Trophoblast cell (in vitro differentiated cells and primary cell): Measurements from ENCODE around the gene SERP2.

Experiments
- DNase-seq, 2 donors: peaks; one replicate each; pipeline ENCODE4 v3.0.0-alpha.2; 2016
- H2AFZ ChIP-seq: 2 replicates; pipeline ENCODE4 v1.6.1; 2013; ENCODE audit warnings: low read length, moderate library complexity, mild to moderate bottlenecking; ENCODE audit not compliant: insufficient read depth, poor library complexity
- H2AK5ac ChIP-seq: 2 replicates; pipeline ENCODE4 v1.6.1; 2013; ENCODE audit warnings: mild to moderate bottlenecking, low read length
- H2BK120ac ChIP-seq: 2 replicates; pipeline ENCODE4 v1.6.1; 2013; ENCODE audit warnings: low read length, mild to moderate bottlenecking, moderate library complexity; ENCODE audit not compliant: insufficient read depth, poor library complexity
- H2BK12ac ChIP-seq: 2 replicates; pipeline ENCODE4 v1.6.1; 2013; ENCODE audit warnings: mild to moderate bottlenecking, low read length, moderate library complexity
- H2BK5ac ChIP-seq: 2 replicates; pipeline ENCODE4 v1.6.1; 2013; ENCODE audit warnings: low read length, low read depth, moderate library complexity, mild to moderate bottlenecking; ENCODE audit not compliant: poor library complexity
- H3K14ac ChIP-seq: 2 replicates; pipeline ENCODE4 v1.6.1; 2013; ENCODE audit warnings: mild to moderate bottlenecking, low read length
- H3K18ac ChIP-seq: 2 replicates; pipeline ENCODE4 v1.6.1; 2013; ENCODE audit warnings: mild to moderate bottlenecking, low read length
- H3K23ac ChIP-seq: 2 replicates; pipeline ENCODE4 v1.6.1; 2013; ENCODE audit warnings: low read length
- H3K27ac ChIP-seq: 2 replicates; pipeline ENCODE4 v1.5.1; 2013; ENCODE audit warnings: low read depth, mild to moderate bottlenecking, inconsistent platforms, low read length, moderate library complexity
- H3K27me3 ChIP-seq: 2 replicates; pipeline ENCODE4 v1.6.1; 2013; ENCODE audit warnings: inconsistent platforms, mild to moderate bottlenecking, low read length, moderate library complexity; ENCODE audit not compliant: insufficient read depth
- H3K36me3 ChIP-seq, 2 experiments: 1 replicate in 1 of 2; 2 replicates in 1 of 2; pipeline ENCODE4 v1.6.1; 2013; ENCODE audit warnings: low read length in 2 of 2, mild to moderate bottlenecking in 2 of 2, moderate library complexity in 1 of 2; ENCODE audit not compliant: insufficient read depth in 2 of 2, control insufficient read depth in 1 of 2
- H3K4ac ChIP-seq: 2 replicates; pipeline ENCODE4 v1.6.1; 2013; ENCODE audit warnings: low read depth, mild to moderate bottlenecking, low read length, moderate library complexity
- H3K4me1 ChIP-seq, 2 experiments: 1 replicate in 1 of 2; 2 replicates in 1 of 2; pipeline ENCODE4 v1.6.1; 2013; ENCODE audit warnings: low read length in 2 of 2, mild to moderate bottlenecking in 2 of 2, moderate library complexity in 1 of 2; ENCODE audit not compliant: insufficient read depth in 2 of 2, control insufficient read depth in 1 of 2
- H3K4me2 ChIP-seq: 2 replicates; pipeline ENCODE4 v1.6.1; 2013; ENCODE audit warnings: inconsistent platforms, mild to moderate bottlenecking, low read length, moderate library complexity
- H3K4me3 ChIP-seq: 2 replicates; pipeline ENCODE4 v1.5.1; 2013; ENCODE audit warnings: mild to moderate bottlenecking, low read depth, low read length, inconsistent platforms
- H3K79me1 ChIP-seq: one replicate; pipeline ENCODE4 v1.6.1; 2013; ENCODE audit warnings: low read length
- H3K79me2 ChIP-seq: 2 replicates; pipeline ENCODE4 v1.6.1; 2013; ENCODE audit warnings: low read length, mild to moderate bottlenecking; ENCODE audit not compliant: control insufficient read depth, insufficient read depth, poor library complexity
- H3K9ac ChIP-seq: 2 replicates; pipeline ENCODE4 v1.6.1; 2013; ENCODE audit warnings: mild to moderate bottlenecking, low read length
- H3K9me3 ChIP-seq: 2 replicates; pipeline ENCODE4 v1.6.1; 2013; ENCODE audit warnings: low read depth, mild to moderate bottlenecking, control low read depth, inconsistent platforms, low read length; ENCODE audit not compliant: insufficient read depth
- H4K12ac ChIP-seq: 2 replicates; pipeline ENCODE4 v1.6.1; 2013; ENCODE audit warnings: low read depth, mild to moderate bottlenecking, low read length, moderate library complexity
- H4K8ac ChIP-seq: 2 replicates; pipeline ENCODE4 v1.6.1; 2013; ENCODE audit warnings: low read depth, mild to moderate bottlenecking, low read length, moderate library complexity
- H4K91ac ChIP-seq: one replicate; pipeline ENCODE4 v1.6.1; 2013; ENCODE audit warnings: low read depth, mild to moderate bottlenecking, low read length, moderate library complexity
- WGBS: extraction: QIAGEN DNeasy Blood & Tissue Kit; methylation state at CpG from one replicate; pipeline ENCODE4 v1.1.7; 2013; ENCODE audit warnings: missing lambda C conversion rate; ENCODE audit not compliant: insufficient read length, insufficient coverage; ENCODE audit errors: extremely low coverage; 5-methylcytosine and 5-hydroxymethylcytosine counted together

The SERP2 gene

DNA sequence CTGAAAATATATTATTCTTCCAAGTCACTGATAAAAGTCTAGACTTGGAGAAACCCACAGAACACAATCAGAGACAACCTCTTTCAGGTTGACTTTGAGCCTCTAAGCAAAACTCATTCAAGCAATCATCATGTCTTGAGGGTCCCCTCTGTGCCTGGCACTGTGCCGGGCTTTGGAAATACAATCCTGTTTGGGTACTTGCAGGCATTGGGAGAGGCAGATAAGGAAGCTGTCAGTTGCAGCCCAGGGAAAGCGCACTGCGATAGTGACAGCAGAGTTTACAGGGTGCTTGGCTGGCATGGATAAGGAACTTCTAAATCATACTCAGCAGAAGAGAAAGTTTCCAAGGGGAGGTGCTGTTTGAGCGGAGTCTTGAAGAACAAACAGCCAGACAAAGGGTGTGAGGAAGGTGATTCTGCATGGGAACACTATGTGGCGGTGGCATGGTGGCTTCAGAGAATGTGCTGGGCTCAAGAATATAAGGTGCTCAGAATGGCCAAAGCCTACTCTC, 9.1 kb downstream of the SERP2 start:
- Histone ChIP-seq H2BK5ac (no peak overlapping the region), H2BK120ac (no peak overlapping the region), H2BK12ac (no peak overlapping the region), H3K36me3 (no peaks in the 10 kb centered on the region), H4K12ac (no peak overlapping the region), H3K9ac (no peak overlapping the region), H3K9me3 (no peaks in the 10 kb centered on the region), H4K91ac (no peak overlapping the region), H3K27me3 (no peaks in the 10 kb centered on the region), H2AK5ac (no peak overlapping the region), H3K27ac (no peak overlapping the region), H3K4me1 (peaks cover 4 to 7% of the 10 kb centered on the region in 2 experiments), H2AFZ (no peak overlapping the region), H3K79me1 (peaks cover 3% of the 10 kb centered on the region), H3K4ac (no peak overlapping the region), H3K4me2 (no peak overlapping the region), H4K8ac (no peak overlapping the region), H3K23ac (no peak overlapping the region), H3K79me2 (no peaks in the 10 kb centered on the region), H3K18ac (no peak overlapping the region), H3K4me3 (no peak overlapping the region), H3K14ac (no peak overlapping the region)
- DNase-seq, result no peak
- WGBS, result no CpG with 5 or more reads among the region's 5 CpGs

DNA sequence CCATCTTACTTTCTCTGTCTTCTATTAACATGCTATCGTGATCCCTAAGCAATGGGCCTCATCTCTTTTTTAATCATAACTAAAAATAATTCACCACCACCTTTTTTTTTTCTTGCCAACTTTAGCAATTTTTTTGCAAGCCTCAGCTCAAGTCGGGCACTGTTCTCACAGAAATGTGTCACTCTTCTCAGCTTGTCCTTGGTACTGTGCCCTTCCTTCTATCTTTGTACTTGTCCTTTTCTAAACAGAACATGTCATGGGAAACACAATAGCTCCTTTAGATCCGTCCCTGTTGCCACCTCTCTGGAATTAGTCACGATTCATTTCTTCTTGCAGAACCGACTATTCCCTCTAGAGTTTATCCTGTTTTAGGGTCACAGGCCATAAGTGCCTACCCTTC, 10.3 kb downstream of the SERP2 start:
- no peak overlapping the region for H2BK12ac ChIP-seq
- H3K23ac ChIP-seq, result no peak overlapping the region
- no peak overlapping the region for H2BK5ac ChIP-seq
- H4K91ac ChIP-seq, result no peak overlapping the region
- no CpG with 5 or more reads among the region's 5 CpGs for WGBS
- H3K4me1 ChIP-seq, result peaks cover 10 to 14% of the 10 kb centered on the region in 2 experiments
- H3K79me2 ChIP-seq, result no peaks in the 10 kb centered on the region
- no peak overlapping the region for H2AFZ ChIP-seq
- H3K36me3 ChIP-seq, result no peaks in the 10 kb centered on the region
- no peak overlapping the region for H3K14ac ChIP-seq
- H2AK5ac ChIP-seq, result no peak overlapping the region
- no peak overlapping the region for H3K9ac ChIP-seq
- H3K79me1 ChIP-seq, result peaks cover 3% of the 10 kb centered on the region
- no peak overlapping the region for H3K18ac ChIP-seq
- H3K4me2 ChIP-seq, result no peak overlapping the region
- H4K12ac ChIP-seq, result no peak overlapping the region
- no peaks in the 10 kb centered on the region for H3K9me3 ChIP-seq
- no peak overlapping the region for H2BK120ac ChIP-seq
- DNase-seq, result no peak
- no peak overlapping the region for H3K27ac ChIP-seq
- H3K27me3 ChIP-seq, result no peaks in the 10 kb centered on the region
- H4K8ac ChIP-seq, result no peak overlapping the region
- H3K4me3 ChIP-seq, result no peak overlapping the region
- H3K4ac ChIP-seq, result no peak overlapping the region

DNA sequence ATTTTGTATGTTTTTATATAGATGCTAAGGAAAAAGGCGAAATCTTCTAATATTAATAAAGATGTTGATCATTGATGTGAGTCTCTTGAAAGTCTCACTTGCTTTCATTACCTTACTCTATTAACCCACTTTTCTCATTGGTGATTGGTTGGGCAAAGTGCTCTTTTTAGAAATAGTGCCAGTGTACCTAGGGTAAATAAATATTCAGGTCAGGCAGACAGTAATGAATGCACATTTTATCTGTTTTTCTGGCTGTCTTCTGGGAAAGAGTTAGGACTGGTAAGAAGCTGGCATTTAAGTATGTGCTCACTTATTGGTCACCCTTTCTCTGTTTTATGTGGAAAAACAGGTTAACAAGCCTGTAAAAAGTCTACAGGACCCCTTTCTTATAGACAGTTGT, 11.2 kb downstream of the SERP2 start:
- Histone ChIP-seq H3K4me1 (peaks cover 11 to 14% of the 10 kb centered on the region in 2 experiments), H3K79me1 (peaks cover 3% of the 10 kb centered on the region), H2BK5ac (no peak overlapping the region), H2AK5ac (no peak overlapping the region), H3K23ac (no peak overlapping the region), H2BK120ac (no peak overlapping the region), H3K4ac (no peak overlapping the region), H3K4me3 (no peak overlapping the region), H3K4me2 (no peak overlapping the region), H2AFZ (no peak overlapping the region), H4K12ac (no peak overlapping the region), H3K27ac (no peak overlapping the region), H3K18ac (no peak overlapping the region), H3K14ac (no peak overlapping the region), H3K9me3 (no peaks in the 10 kb centered on the region), H4K91ac (no peak overlapping the region), H3K9ac (no peak overlapping the region), H3K79me2 (no peaks in the 10 kb centered on the region), H3K36me3 (no peaks in the 10 kb centered on the region), H2BK12ac (no peak overlapping the region), H3K27me3 (no peaks in the 10 kb centered on the region), H4K8ac (no peak overlapping the region)
- DNase-seq, result no peak
- WGBS, result no CpG with 5 or more reads among the region's 1 CpG

DNA sequence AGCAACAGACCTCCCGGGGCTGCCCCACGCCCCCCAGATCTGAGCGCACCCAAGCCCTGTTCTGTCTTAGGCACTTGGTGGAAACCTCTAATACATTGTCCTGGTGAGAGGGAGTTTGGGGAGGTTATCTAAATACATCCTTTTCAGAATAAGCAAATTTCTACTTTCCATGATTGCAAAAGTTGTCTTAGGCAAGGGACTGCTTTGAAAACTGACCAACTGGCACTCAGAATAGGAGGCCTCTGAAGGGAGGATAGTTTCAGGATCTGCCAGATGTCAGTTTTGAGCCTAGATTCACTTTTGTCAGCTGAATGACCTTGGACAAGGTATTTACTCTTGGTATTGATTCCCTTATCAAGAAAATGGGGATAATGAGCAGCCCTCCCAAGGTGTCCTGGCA, 11.8 kb downstream of the SERP2 start:
- WGBS, result no CpG with 5 or more reads among the region's 3 CpGs
- no peak overlapping the region for H3K4ac ChIP-seq
- peaks cover 3% of the 10 kb centered on the region for H3K79me1 ChIP-seq
- H4K12ac ChIP-seq, result no peak overlapping the region
- H3K27ac ChIP-seq, result no peak overlapping the region
- no peaks in the 10 kb centered on the region for H3K79me2 ChIP-seq
- H3K4me1 ChIP-seq, result peaks cover 11 to 14% of the 10 kb centered on the region in 2 experiments
- H3K9ac ChIP-seq, result no peak overlapping the region
- H2BK5ac ChIP-seq, result no peak overlapping the region
- no peak overlapping the region for H4K8ac ChIP-seq
- no peak overlapping the region for H3K18ac ChIP-seq
- H2BK120ac ChIP-seq, result no peak overlapping the region
- no peak overlapping the region for H2BK12ac ChIP-seq
- DNase-seq, result no peak
- H3K9me3 ChIP-seq, result no peaks in the 10 kb centered on the region
- H3K4me2 ChIP-seq, result no peak overlapping the region
- no peak overlapping the region for H4K91ac ChIP-seq
- no peak overlapping the region for H3K23ac ChIP-seq
- no peak overlapping the region for H2AFZ ChIP-seq
- H3K27me3 ChIP-seq, result no peaks in the 10 kb centered on the region
- H3K36me3 ChIP-seq, result no peaks in the 10 kb centered on the region
- H3K14ac ChIP-seq, result no peak overlapping the region
- H3K4me3 ChIP-seq, result no peak overlapping the region
- H2AK5ac ChIP-seq, result no peak overlapping the region
